Measurements from ENCODE around the gene UAP1.
"Not testable (repeated sequence)": the region's sequence is repeated elsewhere in the genome, so short reads cannot be mapped to it uniquely, and the experiment has no call there.

Gene UAP1

DNA sequence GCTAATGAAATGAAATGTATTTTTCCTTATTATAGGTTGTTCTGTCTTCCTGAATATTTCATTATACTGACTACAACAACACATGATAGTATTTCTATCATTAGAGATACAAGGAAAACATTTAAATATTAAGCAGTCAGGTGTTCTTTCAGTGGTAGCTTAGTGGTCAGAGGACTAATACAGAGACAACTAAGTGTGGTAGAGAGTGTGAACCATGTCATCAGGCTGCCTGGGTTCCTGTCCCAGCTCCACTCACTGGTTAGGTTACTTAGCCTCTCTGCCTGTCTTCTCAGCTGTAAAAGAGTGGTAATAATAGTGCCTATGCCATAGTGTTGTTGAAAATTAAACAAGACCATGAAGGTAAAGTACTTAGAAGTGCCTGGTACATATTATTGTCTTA is 3.9 kb downstream of the UAP1 start:
- no peak overlapping the region for H3K4me3 ChIP-seq (ENCODE audit: low read depth, low read length)
- TF ChIP-seq CTCF (IDR thresholded peaks at IDR 0.05; ENCODE audit: low read depth, low read length): no peak

- no peak overlapping the region for H3K4me3 ChIP-seq (ENCODE audit: low read depth, low read length)
- TF ChIP-seq CTCF (IDR thresholded peaks at IDR 0.05; ENCODE audit: low read depth, low read length): no peak
These were observed 5.3 kb downstream of the UAP1 start for GRCh38 chr1:162566870-162567269.

- H3K4me3 ChIP-seq (ENCODE audit: low read depth, low read length): no peak overlapping the region
- no peak for TF ChIP-seq CTCF (IDR thresholded peaks at IDR 0.05; ENCODE audit: low read depth, low read length)
These were observed 7.3 kb downstream of the UAP1 start for GRCh38 chr1:162568802-162569201.

DNA sequence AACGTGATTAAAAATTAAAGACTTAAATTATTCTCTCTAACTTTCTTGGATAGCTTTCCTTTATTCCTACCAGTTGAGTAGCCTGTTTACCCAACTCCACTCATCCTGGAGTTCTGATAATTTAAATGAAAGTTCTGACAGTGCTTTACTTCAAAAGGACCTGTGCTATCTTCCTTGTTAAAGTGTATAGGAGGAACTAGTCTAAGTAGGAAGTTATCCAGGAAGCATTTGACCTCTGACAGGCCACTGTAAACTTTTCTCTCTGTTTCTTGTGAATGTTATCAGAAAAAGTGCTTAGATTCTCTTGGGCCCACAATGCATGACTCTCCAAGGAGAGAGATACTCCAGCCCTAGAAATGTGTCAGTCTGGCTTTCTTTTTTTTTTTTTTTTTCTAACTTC is 9.2 kb downstream of the UAP1 start:
- no peak for TF ChIP-seq CTCF (IDR thresholded peaks at IDR 0.05; ENCODE audit: low read depth, low read length)
- H3K4me3 ChIP-seq (ENCODE audit: low read depth, low read length): no peak overlapping the region

GRCh38 chr1:162571121-162571520 is 9.6 kb downstream of the UAP1 start:
- not testable (repeated sequence) for H3K4me3 ChIP-seq (ENCODE audit: low read depth, low read length)

GRCh38 chr1:162571696-162572095 is 10.2 kb downstream of the UAP1 start:
- no peak for TF ChIP-seq CTCF (IDR thresholded peaks at IDR 0.05; ENCODE audit: low read depth, low read length)
- H3K4me3 ChIP-seq (ENCODE audit: low read depth, low read length): no peak overlapping the region

DNA sequence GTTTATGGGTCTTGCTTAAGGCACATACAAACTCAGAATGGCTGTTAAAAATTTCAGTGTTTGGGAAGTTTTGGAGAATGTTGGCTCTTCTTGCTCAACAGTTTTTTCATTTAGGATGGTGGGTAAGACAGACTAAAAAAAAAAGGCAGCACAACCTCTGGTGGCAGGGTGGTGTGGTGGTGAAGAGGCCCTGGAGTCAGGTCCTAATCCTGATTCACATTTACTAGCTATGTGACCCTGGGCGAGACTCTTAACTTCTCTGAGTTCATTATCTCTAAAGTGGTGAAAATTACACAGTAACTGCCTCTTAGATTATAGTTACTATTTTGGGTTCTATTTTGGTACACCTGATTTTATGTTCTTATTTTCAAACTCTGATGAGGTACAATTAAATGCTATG is 11.6 kb downstream of the UAP1 start:
- no peak overlapping the region for H3K4me3 ChIP-seq (ENCODE audit: low read depth, low read length)
- TF ChIP-seq CTCF (IDR thresholded peaks at IDR 0.05; ENCODE audit: low read depth, low read length): no peak

DNA sequence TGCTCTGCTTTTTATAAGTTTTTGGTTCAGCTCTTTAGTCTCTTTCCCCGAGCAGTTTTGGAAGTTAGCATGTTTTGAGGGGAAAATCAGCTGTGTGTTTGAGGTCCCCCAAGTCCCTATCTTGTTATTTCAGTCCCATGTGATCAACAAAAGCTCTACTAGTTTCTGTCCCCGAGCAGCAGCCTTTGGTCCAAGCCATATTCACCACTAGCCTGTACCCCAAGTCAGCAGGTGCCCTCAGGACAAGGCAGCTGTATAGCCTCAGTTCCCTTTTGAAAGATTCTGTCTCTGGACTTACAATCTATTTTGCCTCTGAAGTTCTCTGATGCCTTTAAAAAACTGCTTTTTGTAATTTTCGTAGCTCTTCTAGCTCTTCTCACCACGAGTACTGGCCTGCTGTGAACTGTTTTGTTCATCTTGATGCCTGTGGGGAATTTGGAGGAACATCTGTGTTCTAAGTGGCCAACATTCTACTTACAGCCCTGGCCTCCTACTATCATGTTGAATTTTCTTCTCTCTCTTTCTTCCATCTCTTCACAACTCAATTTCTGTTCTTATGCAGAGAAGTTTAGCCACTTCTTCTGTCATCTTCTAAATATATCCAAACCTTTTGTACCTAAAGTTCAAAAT is 16.7 kb downstream of the UAP1 start:
- TF ChIP-seq CTCF (IDR thresholded peaks at IDR 0.05; ENCODE audit: low read depth, low read length): no peak
- H3K4me3 ChIP-seq (ENCODE audit: low read depth, low read length): no peak overlapping the region
